Measurements from ENCODE around the gene AGRP.
"Not testable (repeated sequence)": the region's sequence is repeated elsewhere in the genome, so short reads cannot be mapped to it uniquely, and the experiment has no call there.

AGRP gene, protein sequence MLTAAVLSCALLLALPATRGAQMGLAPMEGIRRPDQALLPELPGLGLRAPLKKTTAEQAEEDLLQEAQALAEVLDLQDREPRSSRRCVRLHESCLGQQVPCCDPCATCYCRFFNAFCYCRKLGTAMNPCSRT

DNA sequence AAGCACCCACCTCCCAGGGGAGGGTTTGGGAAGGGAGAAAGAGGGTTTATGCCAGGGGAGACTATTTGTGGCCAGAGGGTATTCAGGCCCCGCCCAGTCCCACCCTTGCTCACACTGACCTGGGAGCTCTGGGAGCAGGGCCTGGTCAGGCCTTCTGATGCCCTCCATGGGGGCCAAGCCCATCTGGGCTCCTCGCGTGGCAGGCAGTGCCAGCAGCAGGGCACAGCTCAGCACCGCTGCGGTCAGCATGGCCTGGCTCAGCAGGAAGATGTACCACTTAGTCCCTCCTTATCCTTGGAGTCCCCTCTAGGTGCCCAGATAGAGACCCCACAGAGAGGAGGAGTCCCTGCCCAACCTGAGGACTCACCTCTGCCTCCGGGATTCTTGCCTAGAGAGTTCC lies at the start of gene AGRP:
Gene AGRP, minus strand, starts transcription at position 398 of the 400 bp plus-strand sequence. Its CDS starts 149 bp downstream, at position 249.
- no peak for DNase-seq (ENCODE audit: low spot score)

DNA sequence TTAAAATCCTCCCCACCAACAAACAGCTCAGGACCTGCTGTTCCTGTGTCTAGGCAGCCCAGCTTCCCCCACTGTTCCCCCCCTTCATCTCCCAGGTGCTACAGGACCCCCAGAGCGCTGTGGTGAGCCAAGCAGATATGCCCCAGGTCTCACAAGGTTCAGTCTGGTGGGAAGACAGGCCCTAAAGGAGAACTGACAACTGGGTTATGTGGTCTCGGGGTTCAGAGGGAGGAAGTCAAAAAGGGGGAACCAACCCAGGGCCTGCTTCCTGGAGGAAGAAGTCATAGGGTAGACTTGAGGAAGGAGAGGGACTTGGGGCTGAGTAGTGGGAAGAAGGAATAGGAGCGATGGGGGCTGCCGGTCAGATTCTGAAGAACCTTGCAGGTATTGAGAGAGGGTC lies 47.9 kb upstream of the AGRP start:
- DNase-seq (ENCODE audit: low spot score), result peak; percentile 74

DNA sequence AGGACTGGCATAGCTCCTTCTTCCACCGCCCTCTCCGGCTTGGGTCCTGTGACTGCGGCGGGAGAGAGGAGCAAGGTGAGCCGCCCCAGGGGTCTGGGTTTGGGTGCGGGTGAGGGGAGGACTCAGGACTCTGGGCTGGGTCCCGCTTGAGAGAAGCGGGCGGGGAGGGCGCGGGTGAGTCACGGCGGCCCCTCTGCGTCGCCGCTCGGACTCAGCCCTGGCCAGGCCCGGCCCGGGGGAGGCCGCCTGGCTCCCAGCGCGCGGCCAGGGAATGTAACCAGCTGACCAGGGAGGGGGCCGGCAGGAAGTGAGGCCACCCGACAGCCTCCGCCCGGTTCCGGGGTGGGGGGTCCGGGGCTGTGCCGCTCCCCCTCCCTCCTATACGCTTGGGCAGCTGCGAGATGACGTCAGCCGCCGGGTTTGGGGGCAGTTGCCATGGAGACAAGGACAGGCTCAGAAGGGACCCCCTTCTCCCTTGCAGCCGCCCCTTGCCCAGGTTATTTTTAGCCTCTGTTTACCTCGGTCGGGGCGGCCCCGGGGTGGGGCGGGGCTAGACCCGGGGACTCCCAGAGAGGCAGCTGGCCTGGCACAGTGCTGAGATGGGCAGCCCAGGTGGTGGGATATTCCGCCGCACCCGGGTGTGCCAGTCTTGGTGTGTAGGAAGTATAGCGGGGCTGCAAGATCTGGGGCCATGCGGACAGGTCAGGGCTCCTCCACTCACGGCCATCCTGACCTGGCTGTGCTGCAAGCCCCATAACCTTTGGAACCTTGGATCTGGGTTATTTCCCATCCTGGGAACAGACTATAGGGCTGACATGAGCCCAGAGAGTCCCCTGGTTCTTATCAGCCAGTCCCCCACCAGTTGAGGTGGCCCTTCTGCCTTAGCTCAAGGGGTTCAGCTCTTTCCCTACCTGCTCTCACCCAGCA lies 46.9 kb upstream of the AGRP start:
- DNase-seq (ENCODE audit: low spot score), result peak; percentile 92

DNA sequence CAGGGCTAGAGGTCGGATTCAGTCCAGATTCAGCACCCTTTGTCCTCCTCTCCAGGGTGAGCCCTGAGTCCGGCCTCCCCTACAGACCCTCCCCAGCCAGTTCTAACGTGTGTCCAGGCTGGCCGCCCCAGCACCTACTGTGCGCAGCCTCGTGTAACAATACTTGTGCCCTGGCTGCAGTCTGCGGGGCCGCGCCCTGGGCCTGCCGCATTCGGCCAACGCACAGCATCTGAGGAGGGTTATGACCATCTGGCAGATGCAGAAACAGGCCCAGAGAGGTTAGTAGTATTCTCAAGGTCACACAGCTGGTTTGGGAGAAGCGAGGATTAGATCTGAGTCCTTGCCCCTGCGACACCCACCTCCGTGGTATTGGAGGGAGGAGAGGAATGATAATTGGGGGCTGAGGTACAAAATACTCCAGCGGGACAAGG lies 46.2 kb upstream of the AGRP start:
- peak; percentile 81 for DNase-seq (ENCODE audit: low spot score)

DNA sequence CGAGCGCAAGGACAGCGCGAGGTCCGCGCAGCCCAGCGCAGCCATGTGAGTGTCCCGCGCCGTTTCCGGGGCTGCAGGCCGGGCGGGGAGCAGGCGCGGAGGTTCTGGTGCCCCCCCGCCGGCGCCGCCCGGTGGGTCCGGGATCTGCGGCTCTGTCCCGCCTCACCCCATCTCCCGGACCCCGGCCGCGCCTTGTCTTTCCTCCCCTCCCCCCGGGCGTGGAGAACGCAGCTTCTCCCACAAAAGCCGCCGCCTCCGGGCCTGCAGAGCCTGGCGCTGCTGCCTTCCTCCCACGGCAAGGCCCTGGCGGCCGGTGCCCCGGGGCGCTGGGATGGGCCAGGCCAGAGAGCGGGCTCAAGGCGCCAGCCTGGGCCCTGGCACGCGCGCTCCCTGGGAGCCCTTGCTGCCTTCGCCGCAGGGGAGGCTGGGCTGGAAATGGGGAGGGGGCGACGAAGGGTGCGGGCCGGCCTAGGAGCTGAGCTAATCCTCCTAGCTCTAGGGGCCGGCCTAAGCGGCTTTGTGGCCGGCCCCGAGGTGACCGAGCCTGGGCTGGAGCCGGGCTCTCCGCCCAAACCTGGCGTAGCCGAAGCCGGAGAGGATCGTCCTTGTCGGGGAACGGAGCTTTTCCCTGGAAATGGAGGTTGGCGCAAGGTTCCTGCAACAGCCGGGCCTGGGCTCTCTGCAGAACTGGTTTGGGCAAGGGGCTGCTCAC lies 45.7 kb upstream of the AGRP start:
- DNase-seq (ENCODE audit: low spot score), result peak; percentile 45

GRCh38 chr16:67528222-67528869 lies 45.0 kb upstream of the AGRP start, which contains the start of gene RIPOR1:
RIPOR1 (plus strand) TSS chr16:67528829; CDS start chr16:67538447, 9,618 bp downstream.
- peak; percentile 66 for DNase-seq (ENCODE audit: low spot score)

- no peak for DNase-seq (ENCODE audit: low spot score)
Observed at GRCh38 chr16:67526149-67526791, 42.9 kb upstream of the AGRP start.

DNA sequence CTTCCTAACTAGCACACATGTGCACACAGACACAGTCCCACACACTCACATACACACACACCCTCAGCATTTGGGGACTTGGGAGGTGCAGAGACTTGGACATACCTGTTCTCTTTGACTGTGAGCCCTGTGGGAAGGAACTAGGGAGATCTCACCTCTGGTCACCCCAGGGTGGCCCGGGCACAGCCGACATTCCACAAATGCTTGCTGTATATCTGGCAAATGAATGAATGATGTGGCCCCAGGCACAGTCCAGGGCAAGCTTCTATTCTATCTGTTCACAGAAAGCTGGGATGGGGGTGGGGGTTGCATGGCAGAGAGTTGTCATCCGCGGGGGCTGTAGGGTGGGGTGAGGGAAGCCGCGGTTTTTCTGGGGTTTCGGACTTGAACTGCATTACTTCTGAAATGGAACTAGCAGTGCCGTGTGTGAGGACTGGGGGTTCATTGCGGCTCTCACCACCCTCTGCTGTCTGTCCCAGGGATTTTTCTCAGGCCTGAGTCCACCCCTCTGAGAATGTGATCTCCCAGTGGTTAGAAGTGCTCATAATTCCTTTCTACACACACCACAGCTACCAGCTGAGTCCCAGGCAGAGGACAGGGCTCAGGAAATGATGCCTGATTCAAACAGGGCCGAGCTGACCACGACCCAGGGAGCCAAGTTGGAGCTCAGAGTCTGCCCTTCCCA lies 42.0 kb upstream of the AGRP start:
- DNase-seq (ENCODE audit: low spot score), result peak; percentile 14

- DNase-seq (ENCODE audit: low spot score), result peak; percentile 99
Observed at GRCh38 chr16:67521095-67521804, 37.9 kb upstream of the AGRP start.

GRCh38 chr16:67519242-67519641 lies 35.9 kb upstream of the AGRP start:
- DNase-seq (ENCODE audit: low spot score), result no peak

DNA sequence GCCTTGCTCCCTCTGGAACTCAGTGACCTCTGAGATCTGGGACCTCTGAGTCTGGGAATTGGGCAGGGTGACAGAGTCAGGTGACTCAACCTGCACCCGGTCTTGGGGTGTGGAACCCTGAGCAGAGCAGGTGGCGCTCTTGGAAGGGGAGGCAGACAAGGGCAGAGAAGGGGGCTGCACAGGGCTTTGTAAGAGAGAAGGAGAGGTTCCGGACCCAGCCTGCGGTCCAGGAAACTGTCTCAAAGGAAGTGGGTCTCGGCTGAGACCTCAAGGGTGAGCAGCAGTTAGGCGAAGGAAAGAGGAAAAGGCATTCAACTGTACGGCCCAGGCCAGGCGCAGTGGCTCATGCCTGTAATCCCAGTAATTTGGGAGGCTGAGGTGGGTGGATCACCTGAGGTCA lies 35.3 kb upstream of the AGRP start:
- DNase-seq (ENCODE audit: low spot score), result no peak

DNA sequence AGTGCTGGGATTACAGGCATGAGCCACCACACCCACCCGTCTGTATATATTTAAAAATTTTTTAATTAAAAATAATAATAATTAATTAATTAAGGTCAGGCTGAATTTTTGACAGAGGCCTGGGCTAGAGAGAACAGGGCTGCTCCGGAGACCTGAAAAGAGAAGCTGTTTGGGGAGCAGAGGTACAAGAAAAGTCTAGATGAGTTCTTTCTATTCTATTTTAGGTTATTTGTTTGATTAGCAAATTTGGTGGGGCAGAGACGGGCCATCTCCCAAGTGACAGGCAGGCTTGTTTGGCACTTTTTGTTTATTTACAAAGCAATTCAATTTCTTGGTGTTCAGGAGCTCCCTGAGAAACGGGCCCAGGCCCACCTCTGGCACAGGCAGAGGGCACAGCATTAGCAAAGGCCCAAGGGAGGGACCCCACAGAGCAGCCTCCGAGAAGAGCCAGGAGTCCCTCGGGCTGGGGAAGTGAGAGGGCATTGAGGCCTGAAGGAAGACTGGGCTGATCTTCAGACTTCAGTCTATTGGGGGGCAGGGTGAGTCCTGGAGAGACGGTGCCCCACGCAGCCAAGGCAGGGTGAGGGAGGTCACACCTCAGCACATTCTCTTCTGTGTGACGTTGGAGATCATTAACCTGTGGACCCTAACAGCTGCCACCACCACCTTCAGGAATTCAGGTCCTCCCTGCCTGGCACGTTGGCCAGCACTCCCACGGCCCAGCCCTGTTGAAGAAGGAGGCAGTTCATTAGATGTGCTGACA lies 34.5 kb upstream of the AGRP start:
- peak; percentile 84 for DNase-seq (ENCODE audit: low spot score)

GRCh38 chr16:67517155-67517445 lies 33.8 kb upstream of the AGRP start:
- DNase-seq (ENCODE audit: low spot score), result no peak

- no peak for DNase-seq (ENCODE audit: low spot score)
Observed at GRCh38 chr16:67516296-67517154, 33.2 kb upstream of the AGRP start.

DNA sequence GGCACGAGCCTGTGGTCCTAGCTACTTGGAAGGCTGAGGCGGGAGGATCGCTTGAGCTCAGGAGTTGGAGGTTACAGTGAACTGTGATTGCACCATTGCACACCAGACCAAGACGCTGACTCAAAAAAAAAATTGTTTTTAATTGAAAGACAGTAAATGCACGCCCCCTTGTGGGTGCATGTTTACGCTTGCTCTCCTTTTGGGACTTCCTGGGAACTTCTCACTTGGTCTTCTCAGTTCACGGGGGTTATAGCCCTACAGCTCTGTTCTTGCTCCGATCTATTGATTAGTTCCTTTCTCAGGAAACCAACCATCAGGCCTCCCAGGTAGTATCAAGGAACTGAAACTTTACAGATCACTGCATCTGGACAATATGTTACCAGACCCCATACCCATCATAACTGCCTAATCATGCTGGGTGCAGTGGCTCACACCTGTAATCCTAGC lies 31.1 kb upstream of the AGRP start:
- DNase-seq (ENCODE audit: low spot score), result peak; percentile 95

DNA sequence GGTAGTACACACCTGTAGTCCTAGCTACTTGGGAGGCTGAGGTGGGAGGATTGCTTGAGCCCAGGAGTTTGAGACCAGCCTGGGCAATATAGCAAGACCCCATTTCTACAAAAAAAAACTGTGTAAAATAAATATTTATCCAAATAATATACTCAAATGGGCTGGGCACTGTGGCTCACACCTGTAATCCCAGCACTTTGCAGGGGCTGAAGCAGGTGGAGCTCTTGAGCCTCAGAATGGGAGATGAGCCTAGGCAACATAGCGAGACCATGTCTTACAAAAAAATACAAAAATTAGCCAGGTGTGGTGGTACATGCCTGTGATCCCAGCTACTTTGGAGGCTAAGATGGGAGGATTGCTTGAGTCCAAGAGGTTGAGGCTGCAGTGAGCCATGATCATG lies 30.5 kb upstream of the AGRP start:
- not testable (repeated sequence) for DNase-seq (ENCODE audit: low spot score)

- no peak for DNase-seq (ENCODE audit: low spot score)
Observed at GRCh38 chr16:67509016-67509415, 25.7 kb upstream of the AGRP start.

DNA sequence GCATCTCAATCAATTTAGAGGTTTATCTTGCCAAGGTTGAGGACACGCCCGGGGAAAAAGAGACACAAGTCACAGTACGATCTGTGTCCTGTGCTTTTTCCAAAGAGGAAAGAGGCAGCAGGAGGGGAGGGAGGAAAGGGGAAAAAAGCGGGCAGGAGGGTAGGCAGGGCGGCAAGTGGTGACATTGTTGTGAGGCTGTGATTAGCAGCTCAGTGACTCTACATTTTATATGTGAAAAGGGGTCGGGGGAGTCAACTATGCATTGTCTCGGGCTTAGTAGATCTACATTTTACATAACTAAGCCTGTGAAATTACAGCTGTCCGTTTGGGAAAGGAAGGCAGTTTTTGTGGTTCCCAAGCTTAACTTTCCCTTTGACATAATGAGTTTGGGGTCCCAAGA lies 23.1 kb upstream of the AGRP start:
- no peak for DNase-seq (ENCODE audit: low spot score)

Data from NAMALWA (cell line).